GM10847 (cell line): Measurements from ENCODE around the gene PORCN.

ENCODE experiments used
- POLR2A ChIP-seq: IDR thresholded peaks from 2 replicates; pipeline ENCODE4 v1.6.1; 2011; ENCODE audit not compliant: insufficient read length; ENCODE audit errors: extremely low read depth

PORCN gene

DNA sequence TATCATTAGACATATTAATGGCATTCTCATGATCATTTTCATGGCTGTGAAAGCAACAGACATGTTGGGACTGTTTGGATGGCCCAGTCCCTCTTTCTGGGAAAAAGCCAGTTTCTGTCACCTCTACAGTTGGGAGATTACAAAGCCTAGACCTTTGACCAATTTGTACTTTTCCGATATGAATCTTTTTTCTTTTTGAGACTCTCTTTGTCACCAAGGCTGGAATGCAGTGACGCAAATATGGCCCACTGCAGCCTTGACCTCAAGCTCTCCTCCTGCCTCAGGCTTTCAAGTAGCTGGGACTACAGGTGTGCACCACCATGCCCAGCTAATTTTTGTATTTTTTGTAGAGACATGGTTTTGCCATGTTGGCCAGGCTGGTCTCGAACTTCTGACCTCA lies 40.1 kb downstream of the PORCN start:
- TF ChIP-seq POLR2A: no peak

- no peak for TF ChIP-seq POLR2A
Observed at GRCh38 chrX:48558271-48558670, 49.5 kb downstream of the PORCN start.

DNA sequence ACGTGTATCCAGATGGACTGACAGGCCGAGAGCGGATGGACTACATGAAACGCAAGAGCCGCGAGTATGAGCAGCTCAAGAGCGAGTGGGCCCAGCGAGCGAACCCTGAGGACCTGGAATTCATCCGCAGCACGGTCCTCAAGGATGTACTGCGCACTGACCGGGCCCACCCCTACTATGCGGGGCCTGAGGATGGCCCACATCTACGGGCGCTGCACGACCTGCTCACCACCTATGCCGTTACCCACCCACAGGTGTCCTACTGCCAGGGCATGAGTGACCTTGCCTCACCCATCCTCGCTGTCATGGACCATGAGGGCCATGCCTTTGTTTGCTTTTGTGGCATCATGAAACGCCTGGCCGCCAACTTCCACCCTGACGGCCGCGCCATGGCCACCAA lies 50.8 kb downstream of the PORCN start:
- TF ChIP-seq POLR2A: no peak

GRCh38 chrX:48560056-48560455 lies 51.3 kb downstream of the PORCN start:
- no peak for TF ChIP-seq POLR2A

DNA sequence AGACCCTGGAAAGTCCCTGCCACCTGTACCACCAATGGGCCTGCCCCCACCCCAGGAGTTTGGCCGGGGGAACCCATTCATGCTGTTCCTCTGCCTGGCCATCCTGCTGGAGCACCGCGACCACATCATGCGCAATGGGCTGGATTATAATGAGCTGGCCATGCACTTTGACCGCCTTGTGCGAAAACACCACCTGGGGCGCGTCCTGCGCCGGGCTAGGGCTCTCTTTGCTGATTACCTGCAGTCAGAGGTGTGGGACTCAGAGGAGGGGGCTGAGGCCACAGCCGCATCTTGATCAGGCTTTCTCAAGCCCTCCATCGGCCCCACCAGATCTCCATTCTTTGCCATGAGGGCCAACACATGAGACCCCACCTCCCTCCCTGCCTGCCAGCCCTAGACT lies 51.9 kb downstream of the PORCN start:
- TF ChIP-seq POLR2A: no peak

DNA sequence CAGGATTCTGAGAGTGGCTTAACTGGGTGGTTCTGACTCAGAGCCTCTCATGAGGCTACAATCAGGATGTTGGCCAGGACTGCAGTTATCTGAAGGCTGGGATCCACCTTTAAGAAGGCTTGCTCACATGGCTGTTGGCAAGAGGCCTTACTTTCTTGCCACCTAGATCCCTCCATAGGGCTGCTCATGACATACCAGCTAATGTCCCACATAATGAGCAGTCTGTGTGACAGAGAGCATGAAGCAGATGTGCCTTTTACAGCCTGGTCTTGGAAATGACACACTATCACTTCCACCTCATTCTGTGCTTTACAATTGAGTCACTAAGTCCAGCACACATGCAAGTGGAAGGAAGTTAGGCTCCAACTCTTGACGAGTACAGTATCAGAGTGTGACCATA lies 61.2 kb downstream of the PORCN start:
- TF ChIP-seq POLR2A: no peak
